Esophagus mucosa (tissue), 1 donor: ENCODE measurements around the gene PITPNC1. TPM values are rescaled to one million over a fixed set of nuclear protein-coding genes. Genes with fewer than 3 reads are reported as not detected.
"Not testable (repeated sequence)": the region's sequence is repeated elsewhere in the genome, so short reads cannot be mapped to it uniquely, and the experiment has no call there.

Source experiments
- ATAC-seq: fragments of 200-7000 bp; cut with Tn5 transposase; one replicate; pipeline ENCODE4 v1.9.1; 2020
- total RNA-seq: library from RNA; stranded (reverse); gene quantifications from one replicate; pipeline ENCODE4 v1.2.4, GENCODE V29; 2023
- donor health status: DM: yes; HTN: yes; CAD: no.

The PITPNC1 gene
- total RNA-seq, 1 donor from 2014 or later = 16.0 TPM

- ATAC-seq = peak; percentile 46
Measured at GRCh38 chr17:67629971-67630320, 252.9 kb downstream of the PITPNC1 start.

DNA sequence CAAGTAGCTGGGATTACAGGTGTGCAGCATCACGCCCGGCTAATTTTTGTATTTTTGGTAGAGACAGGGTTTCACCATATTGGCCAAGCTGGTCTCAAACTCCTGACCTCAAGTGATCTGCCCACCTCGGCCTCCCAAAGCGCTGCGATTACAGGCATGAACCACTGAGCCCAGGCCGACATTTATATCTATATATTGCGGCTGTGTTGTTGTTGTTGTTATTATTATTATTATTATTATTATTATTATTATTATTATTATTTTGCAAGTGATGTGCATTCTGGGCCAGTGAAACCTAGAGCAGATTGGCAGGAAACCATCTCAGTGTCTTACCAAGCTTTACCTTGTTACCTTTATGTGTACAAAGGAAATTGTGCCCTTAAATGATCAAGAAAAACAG lies 253.8 kb downstream of the PITPNC1 start:
- not testable (repeated sequence) for ATAC-seq

DNA sequence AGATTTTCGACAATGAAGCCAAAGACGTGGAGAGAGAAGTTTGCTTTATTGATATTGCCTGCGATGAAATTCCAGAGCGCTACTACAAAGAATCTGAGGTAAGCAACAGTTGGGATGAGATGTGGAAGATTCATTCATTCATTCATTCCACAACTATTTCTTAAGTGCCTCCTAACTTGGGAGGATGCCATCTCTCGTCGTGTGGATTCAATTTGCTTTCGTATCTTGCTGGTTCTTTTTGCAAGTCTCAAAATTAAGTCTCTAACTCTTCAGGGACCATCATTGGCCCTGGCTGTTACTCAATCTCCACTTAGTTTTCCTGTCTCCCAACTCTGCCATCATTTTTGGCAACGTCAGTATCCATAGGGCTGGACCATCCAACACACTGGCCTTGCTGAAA lies 255.1 kb downstream of the PITPNC1 start:
- no peak for ATAC-seq

- ATAC-seq = no peak
Measured at GRCh38 chr17:67633751-67634211, 256.7 kb downstream of the PITPNC1 start.

DNA sequence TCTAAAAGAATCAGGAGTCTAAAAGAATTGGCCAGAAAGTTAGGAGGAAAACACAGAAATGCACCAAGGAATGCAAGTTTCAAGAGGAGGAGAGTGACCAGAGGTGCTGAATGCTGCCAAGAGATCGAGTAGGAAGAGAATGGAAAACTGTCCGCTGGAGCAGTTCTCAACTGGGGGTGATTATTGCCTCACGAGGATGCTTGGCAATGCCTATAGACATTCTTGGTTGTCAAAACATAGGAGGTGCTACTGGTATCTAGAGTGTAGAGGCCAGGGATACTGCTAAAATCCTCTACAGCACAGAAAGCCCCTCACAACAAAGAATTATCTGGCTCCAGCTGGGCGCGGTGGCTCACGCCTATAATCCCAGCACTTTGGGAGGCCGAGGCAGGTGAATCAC lies 258.6 kb downstream of the PITPNC1 start:
- no peak for ATAC-seq

- no peak for ATAC-seq
Measured at GRCh38 chr17:67636312-67636711, 259.2 kb downstream of the PITPNC1 start.

DNA sequence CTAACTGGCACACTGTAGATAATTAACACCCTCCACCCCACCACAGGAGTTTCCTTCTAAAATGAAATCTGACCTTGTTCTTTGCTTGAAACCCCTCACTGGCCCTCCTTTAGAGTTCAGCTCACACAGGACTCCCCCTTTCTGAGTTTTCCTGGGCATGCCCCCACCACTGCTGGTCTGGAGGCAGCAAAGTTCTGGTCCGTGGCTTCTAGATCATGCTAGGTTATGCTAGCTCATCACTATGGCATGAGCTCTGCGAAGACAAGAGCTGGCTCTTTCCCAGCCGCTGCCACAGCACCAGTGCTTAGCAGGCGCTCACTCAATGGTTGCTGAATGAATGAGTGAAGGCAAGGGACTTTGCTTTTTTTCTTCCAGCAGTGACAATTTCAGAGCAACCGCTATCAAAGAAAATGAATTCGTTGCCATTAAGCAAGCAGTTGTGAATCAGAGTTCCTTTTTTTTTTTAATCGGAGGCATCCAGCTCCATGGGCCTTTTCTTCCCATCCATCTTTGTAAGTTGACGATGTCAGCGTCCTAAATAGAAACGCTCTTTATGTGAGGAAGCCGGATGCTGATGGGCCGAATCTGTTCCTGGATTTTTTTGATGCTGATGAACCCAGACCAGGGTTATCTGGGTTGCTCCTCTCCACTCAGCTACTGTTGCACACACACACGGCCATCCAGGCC lies 259.9 kb downstream of the PITPNC1 start:
- ATAC-seq = no peak

GRCh38 chr17:67637901-67638641 lies 261.0 kb downstream of the PITPNC1 start:
- ATAC-seq = peak; percentile 96

GRCh38 chr17:67638871-67639270 lies 261.8 kb downstream of the PITPNC1 start:
- no peak for ATAC-seq

DNA sequence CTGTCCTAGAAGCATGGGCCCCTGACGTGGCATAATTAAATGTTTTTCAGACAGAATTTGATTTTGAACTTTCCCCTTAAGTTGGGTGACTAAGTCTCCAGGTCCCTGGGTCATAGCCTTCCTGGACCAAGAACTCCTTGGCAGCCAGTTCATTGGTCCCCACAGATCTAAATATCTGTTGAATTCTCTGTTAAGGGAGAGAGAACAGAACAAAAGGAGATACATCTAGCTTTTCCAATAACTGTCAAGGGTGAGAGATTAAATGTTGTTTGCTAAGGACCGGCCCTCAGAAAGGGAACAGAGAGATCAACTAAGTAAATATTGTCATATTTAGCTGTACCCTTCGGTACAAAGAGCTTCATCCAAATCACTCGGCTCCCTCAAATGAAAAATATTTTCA lies 262.5 kb downstream of the PITPNC1 start:
- ATAC-seq = no peak

DNA sequence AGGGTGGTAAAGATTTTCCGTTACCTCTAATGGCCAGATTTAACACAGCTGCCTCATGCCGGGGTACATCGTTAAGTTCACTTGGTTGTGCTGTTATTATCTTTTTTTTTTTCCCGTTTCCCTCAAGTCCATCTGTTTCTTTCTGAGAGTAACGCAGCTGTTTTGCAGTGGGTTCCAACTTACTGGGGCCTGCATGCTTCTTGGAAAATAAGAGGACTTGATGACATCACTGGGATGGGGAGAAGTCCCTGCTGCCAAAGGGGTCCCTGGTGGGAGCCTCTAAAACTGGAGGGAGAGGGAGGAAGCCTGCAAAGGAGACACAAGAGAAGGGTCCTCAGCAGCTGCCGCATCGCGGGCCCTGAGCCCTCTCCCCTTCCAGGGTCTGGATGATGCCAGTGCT lies 262.9 kb downstream of the PITPNC1 start:
- no peak for ATAC-seq

DNA sequence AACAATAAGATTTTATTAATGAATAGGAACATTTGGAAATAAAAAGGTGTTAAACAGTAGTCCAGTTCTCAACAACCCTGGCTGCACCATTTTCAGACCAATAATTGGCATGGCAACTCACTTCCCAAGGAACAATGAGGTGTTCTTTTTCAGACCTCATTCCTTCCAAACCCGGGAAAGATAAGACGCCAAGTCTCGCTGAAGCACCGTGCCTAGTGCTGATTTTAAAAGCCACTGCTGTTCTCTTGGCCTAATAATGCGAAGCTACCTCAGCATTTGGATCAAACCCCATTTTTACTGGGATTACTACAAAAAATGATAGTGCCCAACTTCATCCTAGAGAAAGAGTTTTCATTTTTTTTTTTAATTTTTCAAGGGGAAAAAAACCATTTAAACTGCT lies 265.4 kb downstream of the PITPNC1 start:
- ATAC-seq = no peak

GRCh38 chr17:67644061-67644460 lies 267.0 kb downstream of the PITPNC1 start:
- ATAC-seq = no peak

- ATAC-seq = not testable (repeated sequence)
Measured at GRCh38 chr17:67645195-67645594, 268.1 kb downstream of the PITPNC1 start.

GRCh38 chr17:67646472-67646871 lies 269.4 kb downstream of the PITPNC1 start:
- no peak for ATAC-seq

GRCh38 chr17:67647482-67647881 lies 270.4 kb downstream of the PITPNC1 start:
- ATAC-seq = no peak

- peak; percentile 10 for ATAC-seq
Measured at GRCh38 chr17:67648032-67648905, 271.2 kb downstream of the PITPNC1 start.

DNA sequence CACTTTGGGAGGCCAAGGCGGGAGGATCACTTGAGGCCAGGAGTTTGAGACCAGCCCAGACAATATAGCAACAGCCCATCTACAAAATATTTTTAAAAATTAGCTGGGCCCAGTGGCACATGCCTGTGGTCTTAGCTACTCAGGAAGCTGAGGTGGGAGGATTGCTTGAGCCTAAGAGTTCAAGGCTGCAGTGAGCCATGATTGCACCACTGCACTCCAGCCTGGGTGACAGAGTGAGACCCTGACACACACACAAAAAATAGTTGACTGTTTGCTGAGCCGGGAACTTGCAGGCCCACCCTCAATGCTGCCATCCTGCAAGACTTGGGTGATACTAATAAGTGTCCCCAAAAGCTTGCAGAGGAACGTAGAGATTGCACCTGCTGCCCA lies 271.8 kb downstream of the PITPNC1 start:
- ATAC-seq = not testable (repeated sequence)

GRCh38 chr17:67649891-67650290 lies 272.8 kb downstream of the PITPNC1 start:
- ATAC-seq = no peak

- ATAC-seq = not testable (repeated sequence)
Measured at GRCh38 chr17:67651218-67651579, 274.1 kb downstream of the PITPNC1 start.

DNA sequence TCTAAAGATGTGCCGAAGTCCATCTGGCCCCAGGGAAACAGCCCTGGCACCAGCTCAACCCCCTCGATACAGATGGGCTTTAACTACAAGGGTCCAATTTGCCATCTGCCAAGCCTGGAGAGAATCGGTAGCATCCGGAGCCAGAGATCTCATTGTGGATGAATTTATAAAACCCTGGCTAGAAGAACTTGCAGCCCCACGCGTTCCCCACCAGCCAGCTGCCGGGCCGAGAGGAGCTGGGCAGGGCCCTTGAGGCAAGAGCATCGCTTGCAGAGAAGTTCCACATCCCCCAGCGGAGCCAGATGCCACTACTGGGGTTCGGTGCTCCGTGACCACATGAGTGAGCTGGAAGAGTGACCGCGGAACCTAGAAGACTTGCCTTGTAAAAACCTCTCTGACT lies 275.4 kb downstream of the PITPNC1 start:
- no peak for ATAC-seq

GRCh38 chr17:67655478-67656148 lies 278.5 kb downstream of the PITPNC1 start:
- no peak for ATAC-seq
